ENCODE data around the gene TSEN54.
"Not testable (repeated sequence)": the region's sequence is repeated elsewhere in the genome, so short reads cannot be mapped to it uniquely, and the experiment has no call there.

Gene TSEN54

DNA sequence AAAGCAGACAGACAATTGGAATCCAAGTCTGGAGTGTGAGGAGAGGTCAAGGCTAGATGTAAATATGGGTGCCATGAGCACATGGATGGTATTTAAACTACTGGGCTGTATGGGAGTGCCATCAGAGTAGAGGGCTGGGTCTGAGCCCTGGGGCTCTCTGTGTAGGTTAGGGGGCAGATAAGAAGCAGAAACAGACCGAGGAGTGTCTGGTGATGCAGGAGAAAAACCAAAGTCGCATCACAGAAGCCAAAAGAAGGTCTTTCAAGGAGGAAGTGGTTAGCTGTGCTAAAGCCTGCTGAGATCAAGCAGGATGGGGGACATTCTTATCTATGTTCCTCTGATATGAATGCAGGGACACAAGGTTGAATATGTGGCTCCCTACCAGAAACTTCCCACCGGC is 1.9 kb downstream of the TSEN54 start:
- no peak for TF ChIP-seq CTCF (IDR thresholded peaks at IDR 0.05; ENCODE audit: insufficient read depth, low read length)
- TF ChIP-seq GABPA (IDR thresholded peaks at IDR 0.05; ENCODE audit: low read depth), result no peak
- TF ChIP-seq POLR2AphosphoS5 (IDR thresholded peaks at IDR 0.05; ENCODE audit: low read depth), result no peak
- TF ChIP-seq, protein P1, sequence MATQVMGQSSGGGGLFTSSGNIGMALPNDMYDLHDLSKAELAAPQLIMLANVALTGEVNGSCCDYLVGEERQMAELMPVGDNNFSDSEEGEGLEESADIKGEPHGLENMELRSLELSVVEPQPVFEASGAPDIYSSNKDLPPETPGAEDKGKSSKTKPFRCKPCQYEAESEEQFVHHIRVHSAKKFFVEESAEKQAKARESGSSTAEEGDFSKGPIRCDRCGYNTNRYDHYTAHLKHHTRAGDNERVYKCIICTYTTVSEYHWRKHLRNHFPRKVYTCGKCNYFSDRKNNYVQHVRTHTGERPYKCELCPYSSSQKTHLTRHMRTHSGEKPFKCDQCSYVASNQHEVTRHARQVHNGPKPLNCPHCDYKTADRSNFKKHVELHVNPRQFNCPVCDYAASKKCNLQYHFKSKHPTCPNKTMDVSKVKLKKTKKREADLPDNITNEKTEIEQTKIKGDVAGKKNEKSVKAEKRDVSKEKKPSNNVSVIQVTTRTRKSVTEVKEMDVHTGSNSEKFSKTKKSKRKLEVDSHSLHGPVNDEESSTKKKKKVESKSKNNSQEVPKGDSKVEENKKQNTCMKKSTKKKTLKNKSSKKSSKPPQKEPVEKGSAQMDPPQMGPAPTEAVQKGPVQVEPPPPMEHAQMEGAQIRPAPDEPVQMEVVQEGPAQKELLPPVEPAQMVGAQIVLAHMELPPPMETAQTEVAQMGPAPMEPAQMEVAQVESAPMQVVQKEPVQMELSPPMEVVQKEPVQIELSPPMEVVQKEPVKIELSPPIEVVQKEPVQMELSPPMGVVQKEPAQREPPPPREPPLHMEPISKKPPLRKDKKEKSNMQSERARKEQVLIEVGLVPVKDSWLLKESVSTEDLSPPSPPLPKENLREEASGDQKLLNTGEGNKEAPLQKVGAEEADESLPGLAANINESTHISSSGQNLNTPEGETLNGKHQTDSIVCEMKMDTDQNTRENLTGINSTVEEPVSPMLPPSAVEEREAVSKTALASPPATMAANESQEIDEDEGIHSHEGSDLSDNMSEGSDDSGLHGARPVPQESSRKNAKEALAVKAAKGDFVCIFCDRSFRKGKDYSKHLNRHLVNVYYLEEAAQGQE (IDR thresholded peaks at IDR 0.05; ENCODE audit: insufficient replicate concordance, low read depth), result no peak
- TF ChIP-seq SPI1 (IDR thresholded peaks at IDR 0.05; ENCODE audit: borderline replicate concordance, low read depth), result peak; percentile 82
- Histone ChIP-seq H3K4me3 (replicated peaks; ENCODE audit: insufficient read depth, low read length) (no peak overlapping the region), H3K27me3 (ENCODE audit: insufficient read depth, poor library complexity, severe bottlenecking) (peaks cover 12% of the 10 kb centered on the region), H3K27ac (replicated peaks) (no peak overlapping the region)
- peak in 1 of 2 experiments; percentile 66 for DNase-seq (ENCODE audit: low read depth in 1 of 2, low spot score in 1 of 2)

GRCh38 chr17:75518983-75519537 is 2.7 kb downstream of the TSEN54 start:
- DNase-seq (ENCODE audit: low read depth in 1 of 2, low spot score in 1 of 2), result no peak
- H3K4me3 ChIP-seq (replicated peaks; ENCODE audit: insufficient read depth, low read length), result no peak overlapping the region
- no peak overlapping the region for H3K27ac ChIP-seq (replicated peaks)
- H3K27me3 ChIP-seq (ENCODE audit: insufficient read depth, poor library complexity, severe bottlenecking), result peaks cover 12% of the 10 kb centered on the region
- TF ChIP-seq SPI1 (IDR thresholded peaks at IDR 0.05; ENCODE audit: borderline replicate concordance, low read depth), result no peak
- TF ChIP-seq POLR2AphosphoS5 (IDR thresholded peaks at IDR 0.05; ENCODE audit: low read depth), result no peak
- TF ChIP-seq, protein P1 (IDR thresholded peaks at IDR 0.05; ENCODE audit: insufficient replicate concordance, low read depth), result no peak
- TF ChIP-seq GABPA (IDR thresholded peaks at IDR 0.05; ENCODE audit: low read depth), result no peak
- TF ChIP-seq CTCF (IDR thresholded peaks at IDR 0.05; ENCODE audit: insufficient read depth, low read length), result no peak

GRCh38 chr17:75520413-75520812 is 4.1 kb downstream of the TSEN54 start:
- DNase-seq (ENCODE audit: low read depth in 1 of 2, low spot score in 1 of 2); H3K4me3 ChIP-seq (replicated peaks; ENCODE audit: insufficient read depth, low read length); H3K27ac ChIP-seq (replicated peaks); H3K27me3 ChIP-seq (ENCODE audit: insufficient read depth, poor library complexity, severe bottlenecking): not testable (repeated sequence)

DNA sequence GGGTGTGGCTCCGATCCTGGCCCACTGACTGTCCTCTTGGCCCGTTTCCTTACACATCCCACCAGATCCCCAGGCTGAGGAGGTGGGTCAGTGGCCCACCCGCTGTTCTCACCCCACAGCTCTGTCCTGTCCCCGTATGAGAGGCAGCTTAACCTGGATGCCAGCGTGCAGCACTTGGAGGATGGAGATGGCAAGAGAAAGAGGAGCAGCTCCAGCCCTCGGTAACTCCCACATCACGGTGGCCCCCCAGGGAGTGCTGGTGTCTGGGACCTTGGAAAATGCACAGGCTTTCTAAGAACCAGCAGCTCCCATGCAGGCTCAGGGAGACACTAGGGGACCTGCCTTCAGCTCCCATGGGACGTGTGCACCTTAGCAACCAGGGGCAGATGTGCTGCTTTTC is 5.0 kb downstream of the TSEN54 start:
- TF ChIP-seq POLR2AphosphoS5 (IDR thresholded peaks at IDR 0.05; ENCODE audit: low read depth) (no peak), SPI1 (IDR thresholded peaks at IDR 0.05; ENCODE audit: borderline replicate concordance, low read depth) (no peak), CTCF (IDR thresholded peaks at IDR 0.05; ENCODE audit: insufficient read depth, low read length) (no peak), GABPA (IDR thresholded peaks at IDR 0.05; ENCODE audit: low read depth) (no peak)
- TF ChIP-seq, protein P1 (IDR thresholded peaks at IDR 0.05; ENCODE audit: insufficient replicate concordance, low read depth), result no peak
- H3K4me3 ChIP-seq (replicated peaks; ENCODE audit: insufficient read depth, low read length), result no peak overlapping the region
- H3K27ac ChIP-seq (replicated peaks), result no peak overlapping the region
- H3K27me3 ChIP-seq (ENCODE audit: insufficient read depth, poor library complexity, severe bottlenecking), result no peaks in the 10 kb centered on the region
- no peak for DNase-seq (ENCODE audit: low read depth in 1 of 2, low spot score in 1 of 2)
